Fibroblast of skin of right quadriceps (primary cell): ENCODE measurements around the gene TRIM38.
"Not testable (repeated sequence)": the region's sequence is repeated elsewhere in the genome, so short reads cannot be mapped to it uniquely, and the experiment has no call there.

ENCODE experiments used
- DNase-seq: peaks from one replicate; pipeline ENCODE4 v3.0.0-alpha.2; 2013

Gene TRIM38, protein sequence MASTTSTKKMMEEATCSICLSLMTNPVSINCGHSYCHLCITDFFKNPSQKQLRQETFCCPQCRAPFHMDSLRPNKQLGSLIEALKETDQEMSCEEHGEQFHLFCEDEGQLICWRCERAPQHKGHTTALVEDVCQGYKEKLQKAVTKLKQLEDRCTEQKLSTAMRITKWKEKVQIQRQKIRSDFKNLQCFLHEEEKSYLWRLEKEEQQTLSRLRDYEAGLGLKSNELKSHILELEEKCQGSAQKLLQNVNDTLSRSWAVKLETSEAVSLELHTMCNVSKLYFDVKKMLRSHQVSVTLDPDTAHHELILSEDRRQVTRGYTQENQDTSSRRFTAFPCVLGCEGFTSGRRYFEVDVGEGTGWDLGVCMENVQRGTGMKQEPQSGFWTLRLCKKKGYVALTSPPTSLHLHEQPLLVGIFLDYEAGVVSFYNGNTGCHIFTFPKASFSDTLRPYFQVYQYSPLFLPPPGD

DNA sequence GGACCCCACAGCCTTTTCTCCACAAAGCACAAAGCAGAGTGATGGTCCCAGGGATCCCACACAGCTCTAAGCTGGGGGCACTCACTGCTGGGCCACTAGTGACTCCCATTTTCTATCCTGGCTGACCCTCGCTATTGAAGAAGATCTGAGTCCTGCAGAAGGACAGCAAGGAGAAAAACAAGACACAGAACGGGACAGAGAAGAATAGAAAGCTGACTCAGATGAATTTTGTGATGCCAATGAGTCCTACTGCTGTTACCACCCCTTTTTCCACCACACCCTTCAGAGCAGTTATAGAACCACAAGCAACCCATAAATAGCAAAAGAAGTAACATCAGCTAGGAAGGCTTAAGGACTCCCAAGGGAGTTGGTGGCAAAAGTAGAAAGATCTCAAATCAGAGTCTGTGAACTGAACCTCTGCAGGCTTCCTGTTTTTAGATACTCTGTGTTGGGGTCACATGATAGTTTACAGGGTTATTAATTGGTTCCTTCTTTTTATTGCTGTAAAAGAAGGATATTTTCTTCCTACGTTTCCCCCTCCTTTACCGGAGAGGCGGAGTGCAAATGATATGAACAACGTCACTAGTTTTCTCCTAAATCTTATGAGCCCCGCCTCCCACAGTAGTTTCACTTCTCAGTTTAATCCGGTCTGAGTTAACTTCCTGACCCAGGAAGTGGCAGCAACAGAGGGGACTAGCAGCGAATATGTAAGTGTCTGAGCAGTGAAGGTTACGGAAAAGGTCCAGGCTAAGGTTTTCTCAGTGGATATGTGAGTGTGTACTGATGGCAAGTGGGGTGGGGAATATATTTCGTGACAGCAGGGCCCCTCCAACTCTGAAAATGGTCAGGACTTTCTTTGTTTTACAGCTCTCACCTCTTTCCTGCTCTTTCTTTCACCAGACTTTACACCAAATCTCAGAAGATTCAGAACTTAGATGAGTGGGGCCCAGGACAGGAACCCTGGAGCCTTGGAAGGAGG, at the start of gene TRIM38:
Gene TRIM38 (plus strand): TSS at position 654 of the 979 bp plus-strand sequence. CDS start 3,721 bp downstream, outside the sequence.
- DNase-seq = peak; percentile 91

DNA sequence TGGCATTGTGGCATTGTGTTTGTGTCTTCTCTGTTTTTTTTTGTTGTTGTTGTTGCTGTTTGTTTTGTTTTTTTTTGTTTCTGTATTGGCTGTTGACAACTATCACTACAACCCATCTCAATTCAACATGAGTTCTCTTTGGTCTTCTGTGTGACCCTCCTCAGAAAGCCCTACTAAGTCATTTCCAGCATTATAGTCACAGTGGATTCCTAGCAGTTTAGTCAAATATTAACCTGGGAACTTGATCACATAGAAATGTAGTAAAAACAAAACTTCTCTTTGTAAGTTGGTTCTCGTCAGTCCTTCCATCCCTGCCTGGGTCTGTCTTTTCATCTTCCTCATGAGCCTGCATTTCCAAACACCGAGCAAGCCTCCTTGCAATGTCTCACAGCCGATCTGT, 48.9 kb upstream of the TRIM38 start:
- DNase-seq = no peak

DNA sequence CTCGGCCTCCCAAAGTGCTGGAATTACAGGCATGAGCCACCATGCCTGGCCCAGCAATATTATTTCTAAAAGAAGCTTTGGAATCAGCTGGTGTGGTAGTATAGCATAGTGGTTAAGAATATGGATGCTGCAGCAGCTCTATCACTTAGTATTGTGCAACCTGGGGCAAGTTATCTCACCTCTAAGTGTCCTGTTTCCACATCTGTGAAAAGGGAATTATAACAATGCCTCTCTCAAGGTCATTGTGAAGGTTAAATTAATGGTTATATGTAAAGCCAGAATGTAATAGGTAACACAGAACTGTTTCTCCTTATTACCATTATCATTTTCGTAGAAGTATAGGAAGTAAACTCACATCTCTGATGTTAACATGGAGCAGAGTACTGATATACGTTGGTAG, 46.3 kb upstream of the TRIM38 start:
- no peak for DNase-seq

DNA sequence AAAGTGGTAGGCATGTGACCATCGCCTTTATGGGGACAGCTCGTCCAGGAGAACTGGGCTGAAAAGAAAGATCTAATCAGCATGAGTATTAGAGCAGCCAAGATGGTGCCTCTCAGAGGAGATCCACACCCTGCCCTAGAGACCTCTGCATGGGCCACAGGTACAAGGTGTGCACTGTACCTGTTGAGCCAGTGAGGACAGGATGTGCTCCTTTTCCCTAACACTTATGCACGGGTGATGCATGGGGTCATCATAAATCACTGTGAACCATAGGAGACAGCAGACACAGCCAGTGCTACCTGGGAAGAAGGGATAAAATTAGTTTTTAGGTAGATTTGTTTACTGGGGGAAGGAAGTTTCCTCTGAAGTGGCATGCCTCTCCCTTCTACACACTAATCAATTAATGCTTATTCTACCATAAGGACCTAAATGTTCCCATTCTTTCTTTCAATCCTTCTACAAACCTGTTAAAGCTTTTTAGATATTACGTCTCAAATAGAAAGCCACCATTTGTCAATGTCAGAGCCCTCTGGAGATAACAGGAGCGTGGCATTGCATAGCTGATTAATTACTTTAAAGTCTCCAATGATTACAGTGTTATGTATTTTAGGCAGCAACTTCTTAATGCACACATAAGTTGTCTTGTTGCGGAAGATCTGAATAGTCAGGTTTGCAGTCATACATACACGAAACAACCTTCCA, 45.7 kb upstream of the TRIM38 start:
- no peak for DNase-seq

DNA sequence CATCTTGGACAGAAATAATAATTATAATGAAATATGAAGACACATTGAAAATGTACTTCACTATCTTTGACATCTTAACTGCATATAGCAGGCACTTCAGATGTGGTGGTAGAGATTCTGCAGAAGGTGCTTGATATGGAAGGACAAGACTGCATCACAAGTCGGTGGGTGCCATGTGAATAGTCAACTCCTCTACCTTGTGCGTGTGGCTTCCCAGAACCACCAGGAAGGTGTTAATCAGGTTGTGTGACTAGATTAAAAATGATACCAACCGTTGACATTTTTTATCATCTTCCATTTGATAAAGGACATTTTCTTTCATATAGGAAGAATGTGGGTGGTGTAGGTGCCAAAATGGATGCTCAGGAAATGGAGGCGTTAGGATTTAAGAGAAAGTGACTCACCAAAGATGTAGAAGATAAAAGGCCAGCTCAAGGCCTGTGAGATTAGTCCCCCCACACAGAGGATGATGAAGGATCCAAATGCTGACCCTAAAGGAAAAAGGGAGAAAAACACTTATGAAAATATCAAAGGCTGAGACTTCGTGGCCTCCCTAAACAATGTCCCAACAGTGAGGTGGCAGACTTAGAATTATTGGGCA, 44.4 kb upstream of the TRIM38 start:
- no peak for DNase-seq

DNA sequence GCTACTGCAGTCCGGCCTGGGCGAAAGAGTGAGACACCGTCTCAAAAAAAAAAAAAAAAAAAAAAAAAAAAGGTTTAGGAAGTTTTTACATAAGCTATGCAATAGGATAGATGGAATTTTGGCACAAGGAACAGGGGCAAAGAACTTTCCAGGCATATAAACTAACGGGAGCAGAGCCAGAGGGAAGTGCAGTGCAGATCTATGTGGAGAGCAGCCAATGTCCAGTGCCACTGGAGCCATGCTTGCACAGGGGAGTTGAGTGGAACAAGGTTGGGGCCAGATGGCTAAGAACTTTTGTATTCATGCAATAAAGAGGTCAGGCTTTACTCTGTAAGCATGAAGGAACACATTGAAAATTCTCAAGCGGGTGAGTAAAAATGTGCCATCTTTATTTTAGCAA, 42.9 kb upstream of the TRIM38 start:
- DNase-seq = no peak

DNA sequence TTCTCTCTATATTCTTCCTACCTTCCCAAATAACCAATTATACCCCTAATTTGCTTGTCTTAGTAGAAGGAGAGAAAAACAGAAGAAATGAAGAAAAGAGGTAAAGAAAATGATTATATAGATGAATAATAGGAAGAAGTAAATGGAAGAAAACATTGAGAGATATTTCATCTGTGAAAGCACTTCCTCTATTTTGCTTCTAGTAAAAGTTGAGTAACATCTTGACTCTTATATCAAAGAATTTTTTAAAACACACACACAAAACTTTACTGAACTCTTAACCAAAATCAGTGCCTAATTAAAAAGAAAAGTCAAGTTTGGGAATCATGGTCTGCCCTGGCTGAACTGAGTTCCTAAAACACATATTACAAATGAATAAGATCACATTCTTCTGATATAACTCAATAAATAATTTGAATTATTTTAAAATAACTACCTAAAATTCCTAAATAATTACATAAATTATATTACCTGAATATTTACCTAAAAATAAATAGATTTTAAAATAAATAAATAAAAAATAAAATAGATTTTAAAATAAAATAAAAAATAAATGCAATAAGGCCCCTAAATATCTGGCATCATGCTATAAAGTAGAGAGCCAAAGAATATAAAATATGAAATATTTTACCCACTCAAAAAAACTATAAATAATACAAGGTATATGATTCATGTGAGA, 40.9 kb upstream of the TRIM38 start:
- DNase-seq = no peak

- DNase-seq = peak; percentile 8
These were observed 40.3 kb upstream of the TRIM38 start for GRCh38 chr6:25922301-25922700.

DNA sequence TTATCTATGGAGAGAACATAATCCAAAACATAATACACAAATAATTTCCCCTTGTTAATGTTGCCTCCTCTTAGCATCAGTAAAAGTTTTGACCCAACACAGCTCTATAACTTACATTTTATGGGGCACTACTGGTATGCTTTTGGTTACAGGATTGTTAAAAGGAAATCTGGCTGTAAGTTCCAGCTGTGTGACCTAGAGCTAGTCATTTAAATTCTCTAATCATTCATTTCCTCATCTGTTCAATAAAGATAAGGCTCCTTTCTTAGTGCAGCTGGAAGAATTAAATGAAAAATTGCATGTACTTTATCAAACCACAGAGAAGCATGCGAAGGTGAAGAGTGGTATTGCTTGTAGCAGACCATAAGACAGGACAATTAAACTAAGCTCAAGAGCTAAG, 36.7 kb upstream of the TRIM38 start:
- DNase-seq = no peak

GRCh38 chr6:25927178-25927577, 35.4 kb upstream of the TRIM38 start:
- DNase-seq = no peak

DNA sequence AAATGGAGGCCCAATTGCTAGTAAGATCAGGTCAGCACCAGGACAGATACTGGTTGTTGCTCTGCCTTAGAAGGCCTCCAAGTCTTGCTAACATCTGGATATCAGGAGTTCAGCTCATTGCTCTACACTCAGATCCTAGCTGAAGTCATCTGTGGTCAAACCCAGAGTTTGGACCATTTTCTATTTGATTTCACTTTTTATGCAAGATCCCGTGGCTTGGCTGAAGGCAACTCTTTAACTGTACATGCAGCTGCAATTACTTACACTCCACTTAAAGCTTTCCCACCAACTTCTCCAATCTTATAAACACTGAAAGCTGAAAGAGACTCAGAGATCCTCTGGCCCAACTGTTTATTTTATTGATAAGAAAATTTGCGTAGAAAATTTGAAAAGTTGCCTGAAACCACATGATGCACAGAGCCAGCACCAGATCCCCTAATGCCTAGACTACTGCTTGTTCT, 34.8 kb upstream of the TRIM38 start:
- DNase-seq = no peak

DNA sequence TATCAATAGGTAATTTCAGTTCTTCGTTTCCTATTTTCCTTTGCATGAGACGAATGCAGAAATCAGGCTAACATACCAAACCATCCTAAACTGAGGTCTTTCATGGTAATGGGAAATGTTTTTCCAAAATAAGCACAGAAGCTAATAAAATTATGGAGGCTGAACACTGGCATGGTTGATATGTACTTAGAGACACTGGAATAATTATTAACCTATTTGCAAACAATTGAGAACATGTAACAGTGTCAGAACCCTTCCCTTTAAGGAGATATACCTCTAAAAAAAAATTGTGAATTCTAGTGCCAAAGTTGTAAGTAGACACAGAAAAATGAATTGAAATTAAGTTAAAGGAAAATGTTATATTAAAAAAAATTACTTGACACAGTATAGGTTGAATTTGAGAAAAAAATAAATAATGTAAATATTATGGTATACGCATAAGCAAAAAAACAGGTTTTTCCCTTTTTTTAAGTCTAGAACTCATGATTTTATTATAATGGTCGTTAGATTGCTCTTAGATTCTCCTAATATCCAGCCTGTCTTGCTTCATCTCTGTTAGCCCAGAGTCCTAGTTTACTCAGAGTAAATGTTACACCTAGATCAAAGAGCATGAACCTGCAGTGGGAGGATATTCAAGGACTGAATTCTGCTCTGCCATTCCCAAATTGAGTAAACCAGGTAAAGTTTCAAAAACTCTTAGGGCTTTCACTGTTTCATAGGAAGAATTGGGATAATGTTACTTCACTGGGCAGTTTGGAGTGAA, 33.9 kb upstream of the TRIM38 start:
- no peak for DNase-seq

GRCh38 chr6:25929785-25930184, 32.8 kb upstream of the TRIM38 start:
- DNase-seq = not testable (repeated sequence)

- no peak for DNase-seq
These were observed 31.8 kb upstream of the TRIM38 start, which contains the start of gene SLC17A2 for GRCh38 chr6:25930532-25931410. Gene SLC17A2, minus strand, starts transcription at chr6:25930691. Its CDS starts 4,895 bp downstream, at chr6:25925796.

DNA sequence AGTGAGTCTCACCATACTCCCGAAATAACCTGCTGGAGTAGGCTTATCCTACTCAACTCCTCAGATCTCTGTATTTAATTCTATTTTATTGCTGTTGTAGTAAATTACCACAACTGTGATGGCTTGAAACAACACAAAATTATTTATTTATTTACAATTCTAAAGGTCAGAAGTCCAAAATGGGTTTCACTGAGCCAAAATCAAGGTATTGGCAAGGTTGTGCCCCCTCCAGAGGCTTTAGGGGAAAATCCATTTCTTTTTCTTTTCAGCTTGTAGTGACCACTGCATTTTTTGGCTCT, 31.2 kb upstream of the TRIM38 start:
- DNase-seq = no peak

DNA sequence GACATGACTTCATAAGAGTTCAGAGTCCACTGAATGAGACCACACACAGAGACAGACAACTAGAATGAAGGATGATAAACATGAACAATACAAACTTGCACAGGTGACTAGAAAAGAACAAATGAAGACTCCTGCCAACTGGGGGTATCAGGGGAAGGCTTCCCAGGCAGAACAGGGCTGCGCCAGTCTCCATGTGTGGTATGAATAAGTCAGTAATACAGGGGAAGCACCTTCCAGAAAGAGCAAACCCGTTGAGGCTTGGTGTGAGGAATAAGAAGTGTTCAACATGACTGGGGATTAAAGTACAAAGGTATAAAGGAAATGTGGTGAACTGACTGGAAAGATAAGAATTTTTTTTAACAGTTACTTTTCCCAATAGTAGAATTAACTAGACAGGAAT, 28.4 kb upstream of the TRIM38 start:
- no peak for DNase-seq

- no peak for DNase-seq
These were observed 27.8 kb upstream of the TRIM38 start for GRCh38 chr6:25934735-25935313.

DNA sequence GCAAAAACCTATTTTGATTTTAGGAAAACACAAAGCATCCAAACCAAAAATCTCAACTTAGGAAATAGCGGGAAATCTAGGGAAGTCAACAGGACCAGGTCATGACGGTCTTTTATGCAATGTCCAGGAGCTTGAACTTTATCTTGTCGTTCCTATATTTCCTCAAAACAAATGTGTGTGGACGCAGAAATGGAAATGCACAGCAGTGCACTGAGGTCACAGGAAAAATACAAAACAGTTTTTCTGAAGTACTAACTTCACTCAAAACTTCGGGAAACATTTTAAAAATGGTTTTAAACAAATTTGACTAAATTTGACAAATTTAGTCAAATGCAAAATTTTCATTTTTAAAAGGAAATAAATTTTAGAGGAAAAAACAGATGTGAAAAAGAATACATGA, 26.6 kb upstream of the TRIM38 start:
- DNase-seq = no peak

DNA sequence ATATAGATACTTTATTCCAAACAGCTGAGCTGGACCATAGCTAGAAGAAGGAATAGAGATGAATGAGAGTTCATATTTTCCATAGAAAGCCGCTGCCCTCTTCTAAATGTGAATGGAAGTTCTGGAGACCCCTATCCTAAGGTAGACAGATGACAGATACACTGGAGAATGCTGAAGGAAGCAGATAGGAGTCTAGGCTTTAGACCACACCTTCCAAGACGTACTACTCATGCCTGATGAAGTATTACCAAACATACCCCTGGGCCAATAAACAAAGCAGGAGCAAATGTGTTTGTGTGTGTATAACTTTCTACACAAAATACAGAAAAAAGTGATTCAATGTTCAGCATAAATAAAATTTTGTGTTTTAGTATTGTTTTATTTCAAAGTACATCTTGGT, 23.0 kb upstream of the TRIM38 start:
- DNase-seq = no peak
